Measurements from ENCODE around the gene CR1L.
"Not testable (repeated sequence)": the region's sequence is repeated elsewhere in the genome, so short reads cannot be mapped to it uniquely, and the experiment has no call there.

Gene CR1L

GRCh38 chr1:207738158-207738659, 93.3 kb downstream of the CR1L start:
- H3K27ac ChIP-seq (ENCODE audit: extremely low read depth, low read depth, low read length); H3K36me3 ChIP-seq (ENCODE audit: control insufficient read depth in 2 of 2, insufficient read depth in 1 of 2, low read length in 2 of 2); H3K4me1 ChIP-seq (ENCODE audit: control insufficient read depth, insufficient read depth, low read length); H3K4me3 ChIP-seq (ENCODE audit: low read depth, low read length); CTCF ChIA-PET; H3K9me3 ChIP-seq (ENCODE audit: control insufficient read depth, insufficient read depth, low read depth, low read length): not testable (repeated sequence)
- TF ChIP-seq SP7 (tag by site-specific recombination; IDR thresholded peaks at IDR 0.05), result peak; percentile 67
- peak; percentile 35; the same call in 1 of the 2 replicates for TF ChIP-seq ZNF488 (tag by site-specific recombination; IDR thresholded peaks at IDR 0.05)
- 0 out of 2 replicates have a peak, but pooled peaks have one; percentile 47 for TF ChIP-seq ZNF580 (tag by site-specific recombination; IDR thresholded peaks at IDR 0.05)
- 0 out of 2 replicates have a peak, but pooled peaks have one; percentile 13 for TF ChIP-seq ZBTB21 (tag by site-specific recombination; IDR thresholded peaks at IDR 0.05)
- TF ChIP-seq ZNF335 (tag by site-specific recombination; conservative IDR thresholded peaks at IDR 0.05), result 0 out of 2 replicates have a peak, but pooled peaks have one; percentile 23
- TF ChIP-seq BCL6B (tag by site-specific recombination; IDR thresholded peaks at IDR 0.05), result peak; percentile 78
- peak; percentile 61; the same call in 1 of the 2 replicates for TF ChIP-seq HIC1 (tag by site-specific recombination; IDR thresholded peaks at IDR 0.05)
- TF ChIP-seq FEZF1 (tag by site-specific recombination; IDR thresholded peaks at IDR 0.05), result peak; percentile 40; the same call in 1 of the 2 replicates
- peak; percentile 30; the same call in 1 of the 2 replicates for TF ChIP-seq ZBTB17 (tag by site-specific recombination; IDR thresholded peaks at IDR 0.05)
- TF ChIP-seq ZXDB (tag by site-specific recombination; IDR thresholded peaks at IDR 0.05), result peak; percentile 52; the same call in 1 of the 2 replicates
- TF ChIP-seq ZNF843 (tag by site-specific recombination; IDR thresholded peaks at IDR 0.05), result peak; percentile 45; the same call in 1 of the 2 replicates
- peak; percentile 45; the same call in 1 of the 2 replicates for TF ChIP-seq ZNF629 (tag by site-specific recombination; IDR thresholded peaks at IDR 0.05)
- TF ChIP-seq ZNF366 (tag by site-specific recombination; conservative IDR thresholded peaks at IDR 0.05), result peak; percentile 87
- POLR2A ChIA-PET, result interaction anchor here (1.9 kb wide), 1 partner anchor 14 kb away, joined by 5 read pairs; the partner anchor contains the start of gene CD46

- Histone ChIP-seq H3K4me1 (ENCODE audit: control insufficient read depth, insufficient read depth, low read length) (no peaks in the 10 kb centered on the region), H3K27ac (ENCODE audit: extremely low read depth, low read depth, low read length) (no peak overlapping the region), H3K9me3 (ENCODE audit: control insufficient read depth, insufficient read depth, low read depth, low read length) (no peaks in the 10 kb centered on the region), H3K36me3 (ENCODE audit: control insufficient read depth in 2 of 2, insufficient read depth in 1 of 2, low read length in 2 of 2) (no peaks in the 10 kb centered on the region), H3K4me3 (ENCODE audit: low read depth, low read length) (no peak overlapping the region)
- POLR2A ChIA-PET, result no interaction called here
- CTCF ChIA-PET, result interaction anchor here (0.7 kb wide), 2 partner anchors 45 to 281 kb away, joined by 3 to 4 read pairs; no protein-coding TSS in a partner anchor
- no peak for TF ChIP-seq ZNF19 (tag by site-specific recombination; IDR thresholded peaks at IDR 0.05; ENCODE audit: low read depth)
- peak; percentile 73 for TF ChIP-seq ATF2 (tag by site-specific recombination; IDR thresholded peaks at IDR 0.05; ENCODE audit: low read depth)
Measured at GRCh38 chr1:207740207-207740606, 95.3 kb downstream of the CR1L start.
